ENCODE measurements around the gene LANCL2. TPM values are rescaled to one million over a fixed set of nuclear protein-coding genes. Genes with fewer than 3 reads are reported as not detected.

LANCL2 gene
- total and polyA plus RNA-seq, 9 of the 15 experiments (the other 6 are each of a cell fraction or from before 2014, with no cell fraction given) = 5.3 to 18.5 (median 13.5) TPM

- no peak for TF ChIP-seq ZNF24 (IDR thresholded peaks at IDR 0.05)
- TF ChIP-seq GABPB1 (CRISPR knock-in tag; IDR thresholded peaks at IDR 0.05) = peak; percentile 57
- TF ChIP-seq RBBP5 (IDR thresholded peaks at IDR 0.05; ENCODE audit: borderline replicate concordance, insufficient read depth, low read length, poor library complexity, severe bottlenecking) = peak; percentile 15
- 0 out of 2 replicates have a peak, but pooled peaks have one; percentile 3 for TF ChIP-seq C11orf30 (IDR thresholded peaks at IDR 0.05; ENCODE audit: low read depth)
- no peak for TF ChIP-seq FOXM1 (IDR thresholded peaks at IDR 0.05; ENCODE audit: low read depth)
- peak; percentile 46; the same call in 1 of the 2 replicates for TF ChIP-seq FOXM1 (CRISPR knock-in tag; IDR thresholded peaks at IDR 0.05; ENCODE audit: low read depth)
- TF ChIP-seq CBX8 (IDR thresholded peaks at IDR 0.05; ENCODE audit: borderline replicate concordance, extremely low read depth, low read depth, low read length, poor library complexity, severe bottlenecking) = no peak
- no peak for TF ChIP-seq CREM (IDR thresholded peaks at IDR 0.05; ENCODE audit: low read depth)
- TF ChIP-seq, protein P1, sequence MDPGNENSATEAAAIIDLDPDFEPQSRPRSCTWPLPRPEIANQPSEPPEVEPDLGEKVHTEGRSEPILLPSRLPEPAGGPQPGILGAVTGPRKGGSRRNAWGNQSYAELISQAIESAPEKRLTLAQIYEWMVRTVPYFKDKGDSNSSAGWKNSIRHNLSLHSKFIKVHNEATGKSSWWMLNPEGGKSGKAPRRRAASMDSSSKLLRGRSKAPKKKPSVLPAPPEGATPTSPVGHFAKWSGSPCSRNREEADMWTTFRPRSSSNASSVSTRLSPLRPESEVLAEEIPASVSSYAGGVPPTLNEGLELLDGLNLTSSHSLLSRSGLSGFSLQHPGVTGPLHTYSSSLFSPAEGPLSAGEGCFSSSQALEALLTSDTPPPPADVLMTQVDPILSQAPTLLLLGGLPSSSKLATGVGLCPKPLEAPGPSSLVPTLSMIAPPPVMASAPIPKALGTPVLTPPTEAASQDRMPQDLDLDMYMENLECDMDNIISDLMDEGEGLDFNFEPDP (CRISPR knock-in tag; IDR thresholded peaks at IDR 0.05) = peak; percentile 30; the same call in 1 of the 2 replicates
- TF ChIP-seq JUN (IDR thresholded peaks at IDR 0.05; ENCODE audit: borderline replicate concordance, low read depth, low read length) = no peak
- TF ChIP-seq JUN (CRISPR knock-in tag; IDR thresholded peaks at IDR 0.05; ENCODE audit: borderline replicate concordance) = no peak
- TF ChIP-seq AFF4 (CRISPR knock-in tag; IDR thresholded peaks at IDR 0.05) = peak; percentile 50; the same call in 1 of the 2 replicates
- no peak for TF ChIP-seq TEAD4 (IDR thresholded peaks at IDR 0.05; ENCODE audit: low read length)
- TF ChIP-seq TEAD4 (CRISPR knock-in tag; IDR thresholded peaks at IDR 0.05; ENCODE audit: borderline replicate concordance) = 0 out of 2 replicates have a peak, but pooled peaks have one; percentile 43
- no peak for TF ChIP-seq MCM7 (IDR thresholded peaks at IDR 0.05)
- TF ChIP-seq ZBTB17 (CRISPR knock-in tag; IDR thresholded peaks at IDR 0.05) = 0 out of 2 replicates have a peak, but pooled peaks have one; percentile 41
- peak; percentile 11; the same call in 1 of the 2 replicates for TF ChIP-seq DIDO1 (tag; IDR thresholded peaks at IDR 0.05; ENCODE audit: low read depth)
- TF ChIP-seq FOXJ2 (tag; IDR thresholded peaks at IDR 0.05) = 0 out of 2 replicates have a peak, but pooled peaks have one; percentile 49
- no peak for TF ChIP-seq DDX20 (tag; IDR thresholded peaks at IDR 0.05; ENCODE audit: low read depth)
- TF ChIP-seq, protein P2, sequence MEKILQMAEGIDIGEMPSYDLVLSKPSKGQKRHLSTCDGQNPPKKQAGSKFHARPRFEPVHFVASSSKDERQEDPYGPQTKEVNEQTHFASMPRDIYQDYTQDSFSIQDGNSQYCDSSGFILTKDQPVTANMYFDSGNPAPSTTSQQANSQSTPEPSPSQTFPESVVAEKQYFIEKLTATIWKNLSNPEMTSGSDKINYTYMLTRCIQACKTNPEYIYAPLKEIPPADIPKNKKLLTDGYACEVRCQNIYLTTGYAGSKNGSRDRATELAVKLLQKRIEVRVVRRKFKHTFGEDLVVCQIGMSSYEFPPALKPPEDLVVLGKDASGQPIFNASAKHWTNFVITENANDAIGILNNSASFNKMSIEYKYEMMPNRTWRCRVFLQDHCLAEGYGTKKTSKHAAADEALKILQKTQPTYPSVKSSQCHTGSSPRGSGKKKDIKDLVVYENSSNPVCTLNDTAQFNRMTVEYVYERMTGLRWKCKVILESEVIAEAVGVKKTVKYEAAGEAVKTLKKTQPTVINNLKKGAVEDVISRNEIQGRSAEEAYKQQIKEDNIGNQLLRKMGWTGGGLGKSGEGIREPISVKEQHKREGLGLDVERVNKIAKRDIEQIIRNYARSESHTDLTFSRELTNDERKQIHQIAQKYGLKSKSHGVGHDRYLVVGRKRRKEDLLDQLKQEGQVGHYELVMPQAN (IDR thresholded peaks at IDR 0.05; ENCODE audit: borderline replicate concordance) = 0 out of 2 replicates have a peak, but pooled peaks have one; percentile 75
These were observed 1.4 kb downstream of the LANCL2 start (continued) for GRCh38 chr7:55366461-55367070.
